PFSK-1 (cell line): Measurements from ENCODE around the gene UCK2.
A peak's percentile ranks its signal among the peaks of the same experiment; 100 is the strongest.

ENCODE experiments used
- FOXP2 ChIP-seq: optimal IDR thresholded peaks from 2 replicates; pipeline ENCODE3; 2011; ENCODE audit warnings: borderline replicate concordance, control low read depth, inconsistent platforms; ENCODE audit not compliant: insufficient read depth; ENCODE audit errors: extremely low read length, extremely low read depth
- POLR2AphosphoS5 ChIP-seq: IDR thresholded peaks from 2 replicates; pipeline ENCODE4 v1.6.1; 2012; ENCODE audit warnings: low read depth, mild to moderate bottlenecking, control low read depth, low read length, moderate library complexity

DNA sequence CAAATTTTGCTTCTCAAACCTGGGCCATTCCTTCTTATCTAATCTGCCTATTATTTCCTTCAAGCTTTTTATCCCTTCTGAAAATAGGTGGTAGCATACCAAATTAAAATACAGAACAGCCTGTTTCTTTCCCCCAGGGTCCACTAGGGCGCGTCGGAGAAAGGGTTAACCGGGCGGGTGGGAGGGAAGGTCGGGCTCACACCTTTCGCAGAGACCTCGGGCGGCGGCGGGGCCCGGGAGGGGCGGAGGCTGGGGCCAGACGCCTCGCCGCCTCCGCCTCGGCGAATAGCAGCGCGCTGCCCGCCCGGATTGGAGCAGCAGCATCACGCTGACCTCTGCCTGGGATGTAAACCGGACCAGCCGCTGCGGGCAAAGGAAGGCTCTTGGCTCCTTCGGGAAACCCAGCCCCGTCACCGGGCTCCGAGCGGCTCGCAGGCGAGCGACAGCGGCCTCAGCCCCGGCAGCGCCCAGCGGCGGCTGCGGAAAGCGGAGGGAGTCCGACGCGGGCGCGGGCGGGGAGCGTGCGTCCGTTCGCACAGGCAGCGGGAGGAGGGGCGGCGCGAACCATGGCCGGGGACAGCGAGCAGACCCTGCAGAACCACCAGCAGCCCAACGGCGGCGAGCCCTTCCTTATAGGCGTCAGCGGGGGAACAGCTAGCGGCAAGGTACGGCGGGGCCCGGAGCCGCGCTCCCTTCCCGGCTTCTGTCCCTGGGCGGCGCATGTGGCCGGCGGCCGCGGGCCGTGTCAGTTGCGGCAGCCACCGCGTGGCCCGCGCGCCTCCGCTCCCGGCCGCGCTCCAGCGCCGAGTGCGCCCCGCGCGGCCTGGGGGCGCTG, at the start of gene UCK2:
- TF ChIP-seq FOXP2 (no peak), POLR2AphosphoS5 (peak; percentile 79)
